Subcutaneous adipose tissue (tissue), 4 donors: ENCODE results near the gene EMID1. TPM values are rescaled to one million over a fixed set of nuclear protein-coding genes. Genes with fewer than 3 reads are reported as not detected.

Experiments used
- total RNA-seq, 4 donors: library from RNA; depleted of rRNA; stranded (reverse); fragments of >200 nt; gene quantifications; one replicate each; pipeline ENCODE4 v1.1.0, GENCODE V29; 2016
- TF ChIP-seq, protein P1 (sequence below): fragments of 450-650 bp; IDR thresholded peaks from one replicate; pipeline ENCODE4 v1.5.1; 2016; ENCODE audit warnings: low read depth, mild to moderate bottlenecking, control low read depth, antibody characterized with exemption, moderate library complexity

The EMID1 gene
- total RNA-seq, 4 donors from 2014 or later, result 0.17 to 1.3 (median 0.94) TPM; not detected in 1

DNA sequence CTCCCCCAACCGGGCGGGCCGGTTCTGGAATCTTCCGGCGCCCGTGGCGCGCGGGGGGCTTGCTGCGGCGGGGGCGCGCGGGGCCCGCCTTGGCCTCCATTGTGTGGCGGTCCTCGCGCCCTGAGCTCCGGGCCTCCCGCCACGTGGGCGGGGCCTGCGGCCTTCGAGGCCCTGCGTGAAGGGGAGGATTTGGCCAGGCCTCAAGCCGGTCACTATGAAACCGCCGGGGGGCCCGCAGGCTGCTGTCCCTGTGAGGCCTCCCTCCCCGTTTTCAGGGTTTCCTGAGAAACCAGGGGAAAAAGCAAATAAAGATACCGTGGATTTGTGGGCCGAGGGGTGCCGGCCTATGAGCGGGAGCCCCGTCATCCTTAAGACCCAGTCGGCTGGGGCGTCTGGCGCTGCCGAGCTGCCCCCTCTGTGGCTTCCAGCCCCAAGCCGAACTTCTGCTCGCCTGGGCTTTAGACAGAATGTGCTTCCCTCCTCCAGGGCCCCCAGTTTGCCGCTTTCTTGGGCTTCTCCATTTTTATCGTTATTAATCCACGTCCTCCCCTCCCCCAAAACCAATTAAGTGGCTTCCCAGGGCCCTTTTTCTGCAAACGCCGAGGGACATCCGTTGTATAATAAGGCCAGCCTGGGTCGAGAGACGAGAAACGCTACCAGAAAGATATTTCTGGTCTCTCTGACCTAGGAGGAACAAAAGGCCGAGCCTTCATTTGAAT is 63.0 kb downstream of the EMID1 start:
- TF ChIP-seq, protein P1, sequence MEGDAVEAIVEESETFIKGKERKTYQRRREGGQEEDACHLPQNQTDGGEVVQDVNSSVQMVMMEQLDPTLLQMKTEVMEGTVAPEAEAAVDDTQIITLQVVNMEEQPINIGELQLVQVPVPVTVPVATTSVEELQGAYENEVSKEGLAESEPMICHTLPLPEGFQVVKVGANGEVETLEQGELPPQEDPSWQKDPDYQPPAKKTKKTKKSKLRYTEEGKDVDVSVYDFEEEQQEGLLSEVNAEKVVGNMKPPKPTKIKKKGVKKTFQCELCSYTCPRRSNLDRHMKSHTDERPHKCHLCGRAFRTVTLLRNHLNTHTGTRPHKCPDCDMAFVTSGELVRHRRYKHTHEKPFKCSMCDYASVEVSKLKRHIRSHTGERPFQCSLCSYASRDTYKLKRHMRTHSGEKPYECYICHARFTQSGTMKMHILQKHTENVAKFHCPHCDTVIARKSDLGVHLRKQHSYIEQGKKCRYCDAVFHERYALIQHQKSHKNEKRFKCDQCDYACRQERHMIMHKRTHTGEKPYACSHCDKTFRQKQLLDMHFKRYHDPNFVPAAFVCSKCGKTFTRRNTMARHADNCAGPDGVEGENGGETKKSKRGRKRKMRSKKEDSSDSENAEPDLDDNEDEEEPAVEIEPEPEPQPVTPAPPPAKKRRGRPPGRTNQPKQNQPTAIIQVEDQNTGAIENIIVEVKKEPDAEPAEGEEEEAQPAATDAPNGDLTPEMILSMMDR, result no peak

DNA sequence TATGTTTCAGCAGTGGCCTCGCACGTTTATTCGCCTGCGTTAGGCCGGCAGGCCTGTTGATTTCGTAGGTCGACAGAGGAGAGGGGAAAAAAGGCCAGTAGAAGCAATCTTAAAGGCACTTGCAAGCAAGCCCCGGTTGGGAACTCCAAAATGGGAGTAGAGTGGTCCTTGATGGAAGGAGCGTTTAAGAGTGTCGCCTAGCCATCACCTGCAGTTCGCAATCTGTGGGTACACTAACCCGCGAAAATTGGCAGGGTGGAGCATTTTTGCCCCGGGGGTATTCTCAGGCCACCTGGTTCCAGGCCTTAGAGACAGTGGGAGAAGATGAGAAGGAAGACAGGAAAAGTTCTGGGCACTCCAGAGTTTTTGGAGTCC is 63.5 kb downstream of the EMID1 start:
- TF ChIP-seq, protein P1, result no peak

DNA sequence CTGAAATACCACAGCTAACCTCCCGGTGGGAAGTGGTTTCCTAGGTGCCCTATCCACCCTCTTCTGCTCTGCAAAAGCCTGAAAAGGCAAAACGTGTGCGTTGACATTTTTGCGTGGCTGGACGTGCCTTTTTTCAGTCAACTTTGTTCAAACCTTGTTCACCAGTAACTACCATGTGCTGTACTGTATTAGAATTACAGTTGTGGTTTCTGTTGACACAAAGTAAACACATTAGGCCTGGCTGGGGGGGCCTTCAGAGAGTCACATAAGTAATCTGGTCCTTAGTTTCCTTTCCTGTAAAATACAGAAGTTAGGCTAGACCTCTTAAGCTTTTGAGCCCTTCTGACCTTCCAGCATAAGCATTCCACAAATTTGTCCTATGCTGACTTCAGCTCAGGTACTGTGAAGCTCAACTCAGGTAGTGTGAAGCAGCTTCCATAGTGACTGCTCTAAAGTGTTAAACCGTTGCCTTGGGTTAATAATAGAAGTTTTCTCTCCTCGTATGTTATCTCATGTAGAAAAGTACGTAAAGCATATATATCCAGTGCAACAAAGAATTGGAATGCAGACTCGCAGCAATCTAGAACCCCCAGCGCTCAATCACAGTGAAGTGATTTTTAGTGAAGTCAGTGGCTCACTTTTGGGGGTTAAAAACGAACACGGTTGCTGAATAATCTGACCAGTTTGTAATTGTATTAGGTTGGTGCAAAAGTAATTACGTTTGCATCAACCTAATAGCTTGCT is 64.2 kb downstream of the EMID1 start:
- TF ChIP-seq, protein P1, result no peak

DNA sequence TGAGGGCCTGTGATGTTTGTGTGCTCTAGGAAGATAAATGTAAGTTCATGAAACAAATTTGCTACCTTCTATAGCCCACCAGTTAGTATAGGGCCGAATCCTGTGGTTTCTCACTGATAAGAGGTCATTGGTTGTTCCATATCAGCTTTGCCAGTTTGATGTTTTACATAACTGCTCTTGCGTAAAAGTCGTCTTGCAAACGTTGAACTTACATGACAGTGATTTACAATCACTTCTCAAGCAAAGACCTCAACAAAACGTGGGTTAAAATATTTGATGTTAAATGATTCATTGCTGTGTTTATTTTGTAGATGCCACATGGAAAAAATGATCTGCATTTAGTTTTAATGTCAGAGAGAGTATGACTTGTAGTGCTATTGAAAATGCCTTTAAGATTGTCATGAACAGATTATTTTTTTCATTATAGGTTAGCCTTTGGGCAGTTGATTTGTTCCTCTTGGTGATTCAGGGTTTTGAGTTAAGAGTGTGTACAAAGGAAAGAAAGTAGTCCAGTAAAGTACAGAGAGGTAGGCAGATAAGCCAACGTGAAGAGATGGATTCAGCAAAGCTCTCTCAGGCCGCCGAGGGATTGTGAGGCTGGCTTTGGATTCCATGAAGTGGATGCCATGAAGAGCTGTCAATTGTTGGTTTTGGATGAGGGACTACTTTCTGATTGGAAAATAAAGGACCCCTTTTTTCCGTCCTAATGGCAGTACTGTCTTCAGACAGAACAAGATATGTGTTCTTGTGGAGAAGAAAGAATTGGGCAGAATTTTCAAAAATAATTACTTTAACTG is 65.0 kb downstream of the EMID1 start:
- TF ChIP-seq, protein P1, result no peak

DNA sequence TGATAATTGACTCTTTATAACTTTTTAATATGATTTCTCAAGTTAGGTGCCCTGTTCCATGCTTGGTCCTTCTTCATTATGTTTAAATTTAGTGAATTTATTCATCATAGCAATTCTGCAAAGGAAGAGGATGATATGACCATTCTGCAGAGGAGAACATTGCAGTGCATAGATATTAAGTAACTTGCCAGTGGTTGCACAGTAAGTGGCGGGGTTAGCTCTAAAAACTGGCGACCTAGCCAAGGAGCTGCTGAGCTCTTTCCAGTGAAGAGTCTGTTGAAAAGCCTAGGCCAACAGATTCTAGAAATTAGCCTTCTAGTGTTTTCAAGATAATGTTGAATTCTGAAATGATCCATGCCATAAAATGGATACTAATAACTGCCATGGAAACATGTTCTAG is 66.9 kb downstream of the EMID1 start:
- TF ChIP-seq, protein P1, result no peak

DNA sequence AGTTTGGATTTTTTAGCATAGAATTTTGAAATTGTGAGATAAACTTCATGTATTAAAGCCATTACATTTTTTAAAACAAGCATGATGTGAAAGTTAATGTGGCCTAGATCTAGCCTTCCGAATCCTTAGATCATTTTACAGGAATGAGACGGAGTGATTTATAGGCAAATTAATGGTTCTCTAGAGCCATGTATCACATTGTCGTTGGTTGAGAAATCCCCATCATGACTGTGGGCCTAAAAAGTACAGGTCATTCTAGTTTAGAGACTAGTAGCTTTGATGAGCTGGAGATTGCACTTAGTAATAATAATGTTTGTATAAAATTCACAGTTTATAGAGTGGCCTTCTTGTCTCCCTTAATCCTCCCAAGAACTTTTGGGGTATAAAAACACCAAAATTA is 69.5 kb downstream of the EMID1 start:
- TF ChIP-seq, protein P1, result no peak
